Mucosa of rectum (tissue), 2 donors: ENCODE results near the gene TRAF6.

Source experiments
- H3K27ac ChIP-seq, 2 donors: one replicate each; pipeline ENCODE4 v1.7.0; 2013; ENCODE audit warnings: inconsistent platforms in 2 of 2, low read depth in 2 of 2, low read length in 2 of 2
- H3K27me3 ChIP-seq, 2 donors: one replicate each; pipeline ENCODE4 v1.7.0; 2013; ENCODE audit warnings: low read length in 2 of 2; ENCODE audit not compliant: control insufficient read depth in 2 of 2, insufficient read depth in 2 of 2
- H3K36me3 ChIP-seq, 2 donors: one replicate each; pipeline ENCODE4 v1.7.0; 2013; ENCODE audit warnings: low read length in 2 of 2; ENCODE audit not compliant: control insufficient read depth in 2 of 2, insufficient read depth in 2 of 2
- H3K4me1 ChIP-seq, 2 donors: one replicate each; pipeline ENCODE4 v1.7.0; 2013; ENCODE audit warnings: low read length in 2 of 2, mild to moderate bottlenecking in 1 of 2; ENCODE audit not compliant: control insufficient read depth in 2 of 2, insufficient read depth in 2 of 2
- H3K4me3 ChIP-seq, 2 donors: one replicate each; pipeline ENCODE4 v1.7.0; 2013; ENCODE audit warnings: low read length in 2 of 2
- H3K9ac ChIP-seq, 2 donors: one replicate each; pipeline ENCODE4 v1.7.0; 2013; ENCODE audit warnings: low read length in 2 of 2, low read depth in 1 of 2, mild to moderate bottlenecking in 1 of 2
- H3K9me3 ChIP-seq, 2 donors: one replicate each; pipeline ENCODE4 v1.7.0; 2013; ENCODE audit warnings: low read length in 2 of 2; ENCODE audit not compliant: control insufficient read depth in 2 of 2
- donor health status: healthy.
- donor health status: Normal muscosa, but diverticular disease.

The TRAF6 gene

DNA sequence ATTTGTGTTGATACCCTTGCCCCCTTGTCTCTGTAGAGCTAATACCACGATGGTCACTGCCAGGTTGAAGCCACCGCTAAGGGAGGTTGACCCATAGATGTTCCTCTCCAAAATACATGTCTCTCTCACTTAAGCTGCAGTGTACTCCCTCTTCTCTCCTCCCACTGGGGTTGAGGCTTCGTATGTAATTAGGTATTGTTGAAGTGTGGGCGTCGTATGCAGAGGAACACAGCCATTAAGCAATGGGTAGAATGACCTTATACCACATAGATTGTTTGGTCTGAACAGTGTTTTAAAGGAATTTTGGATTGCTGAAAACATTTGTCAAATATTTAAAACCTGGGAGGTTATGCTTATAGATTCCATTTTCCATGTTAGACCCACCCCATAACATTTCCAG, 71.9 kb downstream of the TRAF6 start:
- no peaks in the 10 kb centered on the region for H3K4me1 ChIP-seq
- no peaks in the 10 kb centered on the region for H3K27me3 ChIP-seq
- no peak overlapping the region for H3K27ac ChIP-seq
- H3K36me3 ChIP-seq = peaks cover 65 to 73% of the 10 kb centered on the region in 2 donors
- no peak overlapping the region for H3K9ac ChIP-seq
- no peak overlapping the region for H3K4me3 ChIP-seq
- H3K9me3 ChIP-seq = no peaks in the 10 kb centered on the region

DNA sequence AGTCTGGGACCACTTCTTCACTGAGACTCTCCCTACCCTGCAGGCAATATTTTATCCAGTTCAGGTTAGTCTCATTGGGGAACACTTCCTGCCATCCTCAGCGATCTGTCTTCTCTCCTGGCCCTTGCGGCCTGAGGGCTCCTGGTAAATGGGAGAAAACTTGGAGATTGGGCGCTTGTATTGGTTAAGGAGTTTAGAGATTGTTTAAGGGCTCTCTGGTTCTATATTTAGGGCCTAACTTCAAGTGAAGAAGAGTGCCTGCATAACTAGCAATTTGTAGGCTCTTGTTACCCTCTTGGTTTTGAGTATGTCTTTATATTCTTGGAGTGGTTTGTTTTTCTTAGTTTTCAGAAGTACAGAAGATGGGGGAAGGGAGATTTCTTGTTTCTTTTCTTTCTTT, 72.7 kb downstream of the TRAF6 start:
- Histone ChIP-seq H3K9ac (no peak overlapping the region), H3K4me1 (no peaks in the 10 kb centered on the region), H3K36me3 (peaks cover 64 to 73% of the 10 kb centered on the region in 2 donors), H3K27ac (no peak overlapping the region), H3K27me3 (no peaks in the 10 kb centered on the region), H3K4me3 (no peak overlapping the region), H3K9me3 (no peaks in the 10 kb centered on the region)
